ENCODE results near the gene RUNX1. TPM values are rescaled to one million over a fixed set of nuclear protein-coding genes. Genes with fewer than 3 reads are reported as not detected.
A peak's percentile ranks its signal among the peaks of the same experiment; 100 is the strongest.

Gene RUNX1
- polyA plus RNA-seq, 1 of the 3 experiments (the other 2 are of a cell fraction), result 17.1 TPM

DNA sequence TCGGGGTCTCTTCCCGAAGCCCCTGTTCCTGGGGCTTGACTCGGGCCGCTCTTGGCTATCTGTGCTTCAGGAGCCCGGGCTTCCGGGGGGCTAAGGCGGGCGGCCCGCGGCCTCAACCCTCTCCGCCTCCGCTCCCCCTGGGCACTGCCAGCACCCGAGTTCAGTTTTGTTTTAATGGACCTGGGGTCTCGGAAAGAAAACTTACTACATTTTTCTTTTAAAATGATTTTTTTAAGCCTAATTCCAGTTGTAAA lies 158.7 kb downstream of the RUNX1 start:
- TF ChIP-seq FOXJ3 (CRISPR knock-in tag; IDR thresholded peaks at IDR 0.05) (no peak), EP300 (IDR thresholded peaks at IDR 0.05; ENCODE audit: borderline replicate concordance in 1 of 2, low read depth in 1 of 2, low read length in 1 of 2) (no peak), RXRA (IDR thresholded peaks at IDR 0.05; ENCODE audit: borderline replicate concordance, low read depth) (0 out of 2 replicates have a peak, but pooled peaks have one; percentile 4), FOXM1 (IDR thresholded peaks at IDR 0.05; ENCODE audit: low read depth) (peak; percentile 32; the same call in 1 of the 2 replicates)

DNA sequence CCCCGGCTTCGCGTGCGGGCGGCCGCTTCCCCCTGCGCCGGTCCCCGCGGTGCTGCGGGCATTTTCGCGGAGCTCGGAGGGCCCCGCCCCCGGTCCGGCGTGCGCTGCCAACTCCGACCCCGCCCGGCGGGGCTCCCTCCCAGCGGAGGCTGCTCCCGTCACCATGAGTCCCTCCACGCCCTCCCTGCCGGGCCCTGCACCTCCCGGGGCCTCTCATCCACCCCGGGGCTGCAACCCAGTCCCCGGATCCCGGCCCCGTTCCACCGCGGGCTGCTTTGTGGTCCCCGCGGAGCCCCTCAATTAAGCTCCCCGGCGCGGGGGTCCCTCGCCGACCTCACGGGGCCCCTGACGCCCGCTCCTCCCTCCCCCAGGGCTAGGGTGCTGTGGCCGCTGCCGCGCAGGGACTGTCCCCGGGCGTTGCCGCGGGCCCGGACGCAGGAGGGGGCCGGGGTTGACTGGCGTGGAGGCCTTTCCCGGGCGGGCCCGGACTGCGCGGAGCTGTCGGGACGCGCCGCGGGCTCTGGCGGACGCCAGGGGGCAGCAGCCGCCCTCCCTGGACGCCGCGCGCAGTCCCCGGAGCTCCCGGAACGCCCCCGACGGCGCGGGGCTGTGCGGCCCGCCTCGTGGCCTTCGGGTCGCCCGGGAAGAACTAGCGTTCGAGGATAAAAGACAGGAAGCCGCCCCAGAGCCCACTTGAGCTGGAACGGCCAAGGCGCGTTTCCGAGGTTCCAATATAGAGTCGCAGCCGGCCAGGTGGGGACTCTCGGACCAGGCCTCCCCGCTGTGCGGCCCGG lies 159.2 kb downstream of the RUNX1 start:
- POLR2A ChIA-PET, result no interaction called here
- peak overlapping the region; percentile 81 for H3K4me3 ChIP-seq (ENCODE audit: low read depth in 2 of 2, low read length in 1 of 2)
- peak overlapping the region; percentile 94 for H3K4me2 ChIP-seq
- peak; percentile 90 for DNase-seq
- H3K4me1 ChIP-seq (ENCODE audit: control insufficient read depth in 1 of 2, insufficient read depth in 2 of 2, low read depth in 1 of 2, low read length in 1 of 2), result peaks cover 0 to 7% of the 10 kb centered on the region in 2 experiments; a peak in 2 of 4 replicates
- peaks cover 21% of the 10 kb centered on the region for H4K20me1 ChIP-seq (ENCODE audit: insufficient read depth)
- WGBS (ENCODE audit: low lambda C conversion rate), result 10% methylated on average over 2 of the region's 98 CpGs
- CTCF ChIA-PET, result interaction anchor here (0.6 to 4.7 kb wide), 29 partner anchors 8 to 1145 kb away, joined by 3 to 15 read pairs (median 4); no protein-coding TSS in a partner anchor
- peaks cover 11% of the 10 kb centered on the region for H3F3A ChIP-seq (replicated peaks; ENCODE audit: insufficient read depth)
- H3K79me2 ChIP-seq (ENCODE audit: insufficient read depth), result peaks cover 43% of the 10 kb centered on the region
- H3K27ac ChIP-seq (ENCODE audit: low read depth in 2 of 2, low read length in 1 of 2), result peak overlapping the region; percentile 76 to 95
- H3K9me3 ChIP-seq, result no peaks in the 10 kb centered on the region
- no peak overlapping the region for H2AFZ ChIP-seq (ENCODE audit: low read depth)
- no peaks in the 10 kb centered on the region for H3K27me3 ChIP-seq (ENCODE audit: insufficient read depth)
- H3K36me3 ChIP-seq (replicated peaks in 1 of 2; ENCODE audit: control insufficient read depth in 1 of 2, insufficient read depth in 2 of 2, low read length in 1 of 2), result no peaks in the 10 kb centered on the region
- H3K9ac ChIP-seq, result peak overlapping the region; percentile 92
- H3K9me2 ChIP-seq, result no peaks in the 10 kb centered on the region
- TF ChIP-seq NFIC (IDR thresholded peaks at IDR 0.05; ENCODE audit: borderline replicate concordance), result 0 out of 2 replicates have a peak, but pooled peaks have one; percentile 19
- peak; percentile 69 for TF ChIP-seq RAD21 (IDR thresholded peaks at IDR 0.05; ENCODE audit: low read length)
- 0 out of 2 replicates have a peak, but pooled peaks have one; percentile 18 for TF ChIP-seq NRF1 (IDR thresholded peaks at IDR 0.05; ENCODE audit: low read depth, low read length)
- TF ChIP-seq, protein P1, sequence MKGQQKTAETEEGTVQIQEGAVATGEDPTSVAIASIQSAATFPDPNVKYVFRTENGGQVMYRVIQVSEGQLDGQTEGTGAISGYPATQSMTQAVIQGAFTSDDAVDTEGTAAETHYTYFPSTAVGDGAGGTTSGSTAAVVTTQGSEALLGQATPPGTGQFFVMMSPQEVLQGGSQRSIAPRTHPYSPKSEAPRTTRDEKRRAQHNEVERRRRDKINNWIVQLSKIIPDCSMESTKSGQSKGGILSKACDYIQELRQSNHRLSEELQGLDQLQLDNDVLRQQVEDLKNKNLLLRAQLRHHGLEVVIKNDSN (IDR thresholded peaks at IDR 0.05; ENCODE audit: borderline replicate concordance, low read depth), result no peak
- peak; percentile 91 for TF ChIP-seq SMC3 (IDR thresholded peaks at IDR 0.05; ENCODE audit: low read depth, low read length)
- 0 out of 4 replicates have a peak, but pooled peaks of 1 of the 2 experiments have one; percentile 4 for TF ChIP-seq EP300 (IDR thresholded peaks at IDR 0.05; ENCODE audit: borderline replicate concordance in 1 of 2, low read depth in 1 of 2, low read length in 1 of 2)
- peak; percentile 42; the same call in 1 of the 2 replicates for TF ChIP-seq POLR2AphosphoS5 (IDR thresholded peaks at IDR 0.05; ENCODE audit: low read depth, low read length)
- TF ChIP-seq RCOR1 (IDR thresholded peaks at IDR 0.05; ENCODE audit: low read length), result no peak
- TF ChIP-seq, protein P2, sequence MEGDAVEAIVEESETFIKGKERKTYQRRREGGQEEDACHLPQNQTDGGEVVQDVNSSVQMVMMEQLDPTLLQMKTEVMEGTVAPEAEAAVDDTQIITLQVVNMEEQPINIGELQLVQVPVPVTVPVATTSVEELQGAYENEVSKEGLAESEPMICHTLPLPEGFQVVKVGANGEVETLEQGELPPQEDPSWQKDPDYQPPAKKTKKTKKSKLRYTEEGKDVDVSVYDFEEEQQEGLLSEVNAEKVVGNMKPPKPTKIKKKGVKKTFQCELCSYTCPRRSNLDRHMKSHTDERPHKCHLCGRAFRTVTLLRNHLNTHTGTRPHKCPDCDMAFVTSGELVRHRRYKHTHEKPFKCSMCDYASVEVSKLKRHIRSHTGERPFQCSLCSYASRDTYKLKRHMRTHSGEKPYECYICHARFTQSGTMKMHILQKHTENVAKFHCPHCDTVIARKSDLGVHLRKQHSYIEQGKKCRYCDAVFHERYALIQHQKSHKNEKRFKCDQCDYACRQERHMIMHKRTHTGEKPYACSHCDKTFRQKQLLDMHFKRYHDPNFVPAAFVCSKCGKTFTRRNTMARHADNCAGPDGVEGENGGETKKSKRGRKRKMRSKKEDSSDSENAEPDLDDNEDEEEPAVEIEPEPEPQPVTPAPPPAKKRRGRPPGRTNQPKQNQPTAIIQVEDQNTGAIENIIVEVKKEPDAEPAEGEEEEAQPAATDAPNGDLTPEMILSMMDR (IDR thresholded peaks at IDR 0.05), result peak; percentile 69
- TF ChIP-seq, protein P3, sequence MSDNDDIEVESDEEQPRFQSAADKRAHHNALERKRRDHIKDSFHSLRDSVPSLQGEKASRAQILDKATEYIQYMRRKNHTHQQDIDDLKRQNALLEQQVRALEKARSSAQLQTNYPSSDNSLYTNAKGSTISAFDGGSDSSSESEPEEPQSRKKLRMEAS (IDR thresholded peaks at IDR 0.05; ENCODE audit: low read depth), result peak; percentile 84
- TF ChIP-seq, protein P4, sequence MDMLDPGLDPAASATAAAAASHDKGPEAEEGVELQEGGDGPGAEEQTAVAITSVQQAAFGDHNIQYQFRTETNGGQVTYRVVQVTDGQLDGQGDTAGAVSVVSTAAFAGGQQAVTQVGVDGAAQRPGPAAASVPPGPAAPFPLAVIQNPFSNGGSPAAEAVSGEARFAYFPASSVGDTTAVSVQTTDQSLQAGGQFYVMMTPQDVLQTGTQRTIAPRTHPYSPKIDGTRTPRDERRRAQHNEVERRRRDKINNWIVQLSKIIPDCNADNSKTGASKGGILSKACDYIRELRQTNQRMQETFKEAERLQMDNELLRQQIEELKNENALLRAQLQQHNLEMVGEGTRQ (IDR thresholded peaks at IDR 0.05; ENCODE audit: borderline replicate concordance, low read depth, low read length), result no peak
- no peak for TF ChIP-seq RFX5 (IDR thresholded peaks at IDR 0.05; ENCODE audit: low read length)
- no peak for TF ChIP-seq TCF12 (IDR thresholded peaks at IDR 0.05)
- TF ChIP-seq, protein P5, sequence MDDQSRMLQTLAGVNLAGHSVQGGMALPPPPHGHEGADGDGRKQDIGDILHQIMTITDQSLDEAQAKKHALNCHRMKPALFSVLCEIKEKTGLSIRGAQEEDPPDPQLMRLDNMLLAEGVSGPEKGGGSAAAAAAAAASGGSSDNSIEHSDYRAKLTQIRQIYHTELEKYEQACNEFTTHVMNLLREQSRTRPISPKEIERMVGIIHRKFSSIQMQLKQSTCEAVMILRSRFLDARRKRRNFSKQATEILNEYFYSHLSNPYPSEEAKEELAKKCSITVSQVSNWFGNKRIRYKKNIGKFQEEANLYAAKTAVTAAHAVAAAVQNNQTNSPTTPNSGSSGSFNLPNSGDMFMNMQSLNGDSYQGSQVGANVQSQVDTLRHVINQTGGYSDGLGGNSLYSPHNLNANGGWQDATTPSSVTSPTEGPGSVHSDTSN (IDR thresholded peaks at IDR 0.05), result peak; percentile 15; the same call in 1 of the 2 replicates
- TF ChIP-seq FOSL2 (IDR thresholded peaks at IDR 0.05; ENCODE audit: borderline replicate concordance, low read depth), result no peak

More for the DNA sequence above, 158.7 kb downstream of the RUNX1 start:
- no peaks in the 10 kb centered on the region for H3K9me2 ChIP-seq
- H3F3A ChIP-seq (replicated peaks; ENCODE audit: insufficient read depth), result peaks cover 9% of the 10 kb centered on the region
- H3K4me2 ChIP-seq, result peak overlapping the region; percentile 94
- no peak overlapping the region for H2AFZ ChIP-seq (ENCODE audit: low read depth)
- no peaks in the 10 kb centered on the region for H3K36me3 ChIP-seq (replicated peaks in 1 of 2; ENCODE audit: control insufficient read depth in 1 of 2, insufficient read depth in 2 of 2, low read length in 1 of 2)
- no peak for DNase-seq
- 24% methylated on average over 13 of the region's 14 CpGs for WGBS (ENCODE audit: low lambda C conversion rate)
- peaks cover 17% of the 10 kb centered on the region for H4K20me1 ChIP-seq (ENCODE audit: insufficient read depth)
- no peaks in the 10 kb centered on the region for H3K9me3 ChIP-seq
- H3K79me2 ChIP-seq (ENCODE audit: insufficient read depth), result peaks cover 38% of the 10 kb centered on the region
- peak overlapping the region in 1 of 2 experiments; percentile 95; a peak in 2 of 4 replicates for H3K27ac ChIP-seq (ENCODE audit: low read depth in 2 of 2, low read length in 1 of 2)
- peaks cover 0 to 7% of the 10 kb centered on the region in 2 experiments; a peak in 2 of 4 replicates for H3K4me1 ChIP-seq (ENCODE audit: control insufficient read depth in 1 of 2, insufficient read depth in 2 of 2, low read depth in 1 of 2, low read length in 1 of 2)
- no peaks in the 10 kb centered on the region for H3K27me3 ChIP-seq (ENCODE audit: insufficient read depth)
- ChIA-PET CTCF (interaction anchor here (0.8 to 4.7 kb wide), 25 partner anchors 8 to 1145 kb away, joined by 3 to 15 read pairs (median 4); no protein-coding TSS in a partner anchor), POLR2A (no interaction called here)
- H3K9ac ChIP-seq, result peak overlapping the region; percentile 92
- peak overlapping the region; percentile 81 for H3K4me3 ChIP-seq (ENCODE audit: low read depth in 2 of 2, low read length in 1 of 2)
